HPDE6-E6E7 (cell line): ENCODE measurements around the gene FOXO1.

Experiments
- DNase-seq: peaks from one replicate; pipeline ENCODE4 v3.0.0; 2011; ENCODE audit warnings: missing footprints; ENCODE audit errors: extremely low spot score

FOXO1 gene

GRCh38 chr13:40639221-40639681, 27.2 kb downstream of the FOXO1 start:
- DNase-seq, result no peak

- DNase-seq, result no peak
These were observed 28.8 kb downstream of the FOXO1 start for GRCh38 chr13:40637643-40638042.

- DNase-seq, result no peak
These were observed 31.0 kb downstream of the FOXO1 start for GRCh38 chr13:40635315-40635995.

GRCh38 chr13:40632915-40633314, 33.5 kb downstream of the FOXO1 start:
- DNase-seq, result no peak

GRCh38 chr13:40631605-40632004, 34.8 kb downstream of the FOXO1 start:
- DNase-seq, result no peak

GRCh38 chr13:40629678-40630384, 36.6 kb downstream of the FOXO1 start:
- DNase-seq, result no peak

- no peak for DNase-seq
These were observed 39.5 kb downstream of the FOXO1 start for GRCh38 chr13:40626977-40627376.

GRCh38 chr13:40626561-40626960, 39.9 kb downstream of the FOXO1 start:
- no peak for DNase-seq

GRCh38 chr13:40624986-40625385, 41.5 kb downstream of the FOXO1 start:
- DNase-seq, result no peak

GRCh38 chr13:40624383-40624782, 42.1 kb downstream of the FOXO1 start:
- DNase-seq, result no peak

GRCh38 chr13:40622761-40623160, 43.7 kb downstream of the FOXO1 start:
- DNase-seq, result no peak

- no peak for DNase-seq
These were observed 44.2 kb downstream of the FOXO1 start for GRCh38 chr13:40622246-40622645.

GRCh38 chr13:40619479-40619814, 47.0 kb downstream of the FOXO1 start:
- no peak for DNase-seq

GRCh38 chr13:40618581-40619478, 47.6 kb downstream of the FOXO1 start:
- no peak for DNase-seq

GRCh38 chr13:40617801-40618356, 48.6 kb downstream of the FOXO1 start:
- no peak for DNase-seq

GRCh38 chr13:40615619-40616018, 50.8 kb downstream of the FOXO1 start:
- DNase-seq, result no peak

GRCh38 chr13:40613914-40614313, 52.5 kb downstream of the FOXO1 start:
- no peak for DNase-seq

GRCh38 chr13:40613192-40613818, 53.1 kb downstream of the FOXO1 start:
- no peak for DNase-seq

- no peak for DNase-seq
These were observed 54.4 kb downstream of the FOXO1 start for GRCh38 chr13:40612041-40612440.

- DNase-seq, result no peak
These were observed 54.8 kb downstream of the FOXO1 start for GRCh38 chr13:40611635-40612034.

- DNase-seq, result no peak
These were observed 55.4 kb downstream of the FOXO1 start for GRCh38 chr13:40611004-40611403.
